ENCODE data around the gene SLC26A2. TPM values are rescaled to one million over a fixed set of nuclear protein-coding genes. Genes with fewer than 3 reads are reported as not detected.
A peak's percentile ranks its signal among the peaks of the same experiment; 100 is the strongest.

SLC26A2 gene
- total and polyA plus RNA-seq, 2 donors (not counting 1 experiment from before 2014, with no cell fraction given), result 2.1 to 13.2 TPM

- Histone ChIP-seq H3K9ac (ENCODE audit: low read length) (peak overlapping the region; percentile 80), H3K9me3 (ENCODE audit: control extremely low read depth in 1 of 3, control insufficient read depth in 2 of 3, insufficient read depth in 1 of 3, low read length in 2 of 3) (no peaks in the 10 kb centered on the region), H3K27me3 (replicated peaks in 1 of 4; ENCODE audit: control extremely low read depth in 1 of 4, control insufficient read depth in 3 of 4, insufficient read depth in 4 of 4, low read length in 3 of 4) (no peaks in the 10 kb centered on the region), H2AFZ (ENCODE audit: insufficient read depth, low read depth, low read length, poor library complexity, severe bottlenecking) (peak overlapping the region; percentile 93), H3K27ac (ENCODE audit: low read length in 2 of 2) (peak overlapping the region in 1 of 2 donors; percentile 83), H4K20me1 (ENCODE audit: control insufficient read depth, insufficient read depth, low read length, poor library complexity, severe bottlenecking) (peaks cover 17% of the 10 kb centered on the region), H3K4me2 (replicated peaks; ENCODE audit: low read depth, low read length, poor library complexity, severe bottlenecking) (peak overlapping the region; percentile 88), H3K36me3 (replicated peaks in 1 of 2; ENCODE audit: control extremely low read depth in 1 of 2, control insufficient read depth in 1 of 2, extremely low read depth in 1 of 2, insufficient read depth in 2 of 2, low read length in 1 of 2) (peaks cover 3 to 18% of the 10 kb centered on the region in 2 experiments), H3K4me3 (ENCODE audit: control extremely low read depth in 1 of 5, extremely low read depth in 1 of 5, insufficient read depth in 1 of 5, low read depth in 2 of 5, low read length in 4 of 5) (peak overlapping the region; percentile 48 to 90 (median 83)), H3K4me1 (ENCODE audit: control insufficient read depth in 2 of 2, insufficient read depth in 2 of 2, low read length in 2 of 2) (peaks cover 21 to 23% of the 10 kb centered on the region in 2 donors), H3K79me2 (ENCODE audit: control insufficient read depth, insufficient read depth, low read length) (peaks cover 50% of the 10 kb centered on the region)
- CTCF ChIA-PET, result interaction anchor here (1.0 to 2.5 kb wide), 4 partner anchors 8 to 365 kb away, joined by 3 to 12 read pairs (median 4); no protein-coding TSS in a partner anchor
- TF ChIP-seq EZH2 (IDR thresholded peaks at IDR 0.05; ENCODE audit: borderline replicate concordance, insufficient read depth, low read depth, low read length, poor library complexity, severe bottlenecking), result no peak
- peak; percentile 82 for TF ChIP-seq CTCF (IDR thresholded peaks at IDR 0.05)
- ATAC-seq (ENCODE audit: low read depth) (peak; percentile 51), DNase-seq (peak; percentile 78)
- H3K4me1 Mint-ChIP-seq, result peaks cover 37% of the 10 kb centered on the region
- POLR2A ChIA-PET, result interaction anchor here (1.7 kb wide), 1 partner anchor 40 kb away, joined by 3 read pairs; no protein-coding TSS in a partner anchor
- H3K4me3 Mint-ChIP-seq, result peak overlapping the region; percentile 89
- 0% methylated on average over 5 of the region's 8 CpGs for WGBS (ENCODE audit: insufficient coverage)
- intact Hi-C loops (cut with micrococcal nuclease), result loop anchor here (2.0 kb wide), 1 partner anchor 271 kb away; the partner anchor contains the start of gene PPARGC1B
- no peaks in the 10 kb centered on the region for H3K27me3 Mint-ChIP-seq
- peak overlapping the region; percentile 95 for H3K27ac Mint-ChIP-seq
- no peaks in the 10 kb centered on the region for H3K9me3 Mint-ChIP-seq (ENCODE audit: insufficient read depth)
These were observed 41.3 kb downstream of the SLC26A2 start for GRCh38 chr5:150001660-150002486.

DNA sequence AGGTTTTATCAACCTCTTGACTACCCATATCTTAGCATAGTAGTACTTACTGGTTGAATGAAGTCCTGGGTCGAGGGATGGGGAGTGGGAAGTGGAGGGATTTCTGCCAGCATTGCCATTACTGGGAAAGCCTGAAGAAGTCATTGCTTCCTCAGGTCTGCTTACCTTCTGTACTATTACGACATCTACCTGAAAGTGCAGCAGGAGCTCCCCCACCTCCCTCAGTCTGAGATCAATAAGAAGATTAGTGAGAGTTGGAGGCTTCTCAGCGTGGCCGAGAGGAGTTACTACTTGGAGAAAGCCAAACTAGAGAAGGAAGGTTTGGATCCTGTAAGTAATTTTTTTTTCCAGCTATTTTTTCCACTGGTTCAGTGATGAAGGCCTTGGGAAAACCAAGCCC is 45.8 kb downstream of the SLC26A2 start:
- ChIA-PET POLR2A (no interaction called here), CTCF (interaction anchor here (0.8 to 2.2 kb wide), 4 partner anchors 13 to 373 kb away, joined by 3 to 6 read pairs (median 4); partner anchors contain the start of gene SLC26A2)
- ATAC-seq (ENCODE audit: low read depth) (no peak), DNase-seq (no peak)
- Histone ChIP-seq H2AFZ (ENCODE audit: insufficient read depth, low read depth, low read length, poor library complexity, severe bottlenecking) (no peak overlapping the region), H3K27me3 (replicated peaks in 1 of 4; ENCODE audit: control extremely low read depth in 1 of 4, control insufficient read depth in 3 of 4, insufficient read depth in 4 of 4, low read length in 3 of 4) (no peaks in the 10 kb centered on the region), H3K27ac (ENCODE audit: low read length in 2 of 2) (no peak overlapping the region), H3K9ac (ENCODE audit: low read length) (no peak overlapping the region), H3K4me1 (ENCODE audit: control insufficient read depth in 2 of 2, insufficient read depth in 2 of 2, low read length in 2 of 2) (peaks cover 12 to 15% of the 10 kb centered on the region in 2 donors), H3K4me3 (ENCODE audit: control extremely low read depth in 1 of 5, extremely low read depth in 1 of 5, insufficient read depth in 1 of 5, low read depth in 2 of 5, low read length in 4 of 5) (no peak overlapping the region), H3K9me3 (ENCODE audit: control extremely low read depth in 1 of 3, control insufficient read depth in 2 of 3, insufficient read depth in 1 of 3, low read length in 2 of 3) (no peaks in the 10 kb centered on the region), H3K79me2 (ENCODE audit: control insufficient read depth, insufficient read depth, low read length) (peaks cover 50% of the 10 kb centered on the region), H4K20me1 (ENCODE audit: control insufficient read depth, insufficient read depth, low read length, poor library complexity, severe bottlenecking) (peaks cover 36% of the 10 kb centered on the region), H3K4me2 (replicated peaks; ENCODE audit: low read depth, low read length, poor library complexity, severe bottlenecking) (no peak overlapping the region), H3K36me3 (replicated peaks in 1 of 2; ENCODE audit: control extremely low read depth in 1 of 2, control insufficient read depth in 1 of 2, extremely low read depth in 1 of 2, insufficient read depth in 2 of 2, low read length in 1 of 2) (peaks cover 10 to 55% of the 10 kb centered on the region in 2 experiments)
- Mint-ChIP-seq H3K9me3 (ENCODE audit: insufficient read depth) (no peaks in the 10 kb centered on the region), H3K4me1 (peaks cover 23% of the 10 kb centered on the region), H3K4me3 (no peak overlapping the region), H3K27ac (no peak overlapping the region), H3K27me3 (no peaks in the 10 kb centered on the region)
- TF ChIP-seq EZH2 (IDR thresholded peaks at IDR 0.05; ENCODE audit: borderline replicate concordance, insufficient read depth, low read depth, low read length, poor library complexity, severe bottlenecking) (no peak), CTCF (IDR thresholded peaks at IDR 0.05) (no peak)
- intact Hi-C loops (cut with micrococcal nuclease), result no loop called here
- WGBS (ENCODE audit: insufficient coverage), result no CpG with 5 or more reads among the region's 4 CpGs

Data from B cell (primary cell).